SIG-M5 (cell line): ENCODE measurements around the gene UPK3BL1.
"Not testable (repeated sequence)": the region's sequence is repeated elsewhere in the genome, so short reads cannot be mapped to it uniquely, and the experiment has no call there.

Source experiments
- DNase-seq: peaks from one replicate; lab custom pipeline; 2025; lab: John Stamatoyannopoulos, UW

Gene UPK3BL1

GRCh38 chr7:102627271-102627904, 15.2 kb downstream of the UPK3BL1 start:
- DNase-seq = not testable (repeated sequence)

GRCh38 chr7:102618122-102618521, 24.5 kb downstream of the UPK3BL1 start:
- DNase-seq = not testable (repeated sequence)

- DNase-seq = not testable (repeated sequence)
Observed at GRCh38 chr7:102616507-102617125, 26.0 kb downstream of the UPK3BL1 start, which contains the start of gene RASA4. Gene RASA4 (minus strand): TSS chr7:102616756. CDS start chr7:102616689, 67 bp downstream.

- not testable (repeated sequence) for DNase-seq
Observed at GRCh38 chr7:102615930-102616329, 26.7 kb downstream of the UPK3BL1 start.

GRCh38 chr7:102614873-102615272, 27.7 kb downstream of the UPK3BL1 start:
- not testable (repeated sequence) for DNase-seq

- DNase-seq = not testable (repeated sequence)
Observed at GRCh38 chr7:102614346-102614697, 28.3 kb downstream of the UPK3BL1 start.

- not testable (repeated sequence) for DNase-seq
Observed at GRCh38 chr7:102613575-102614345, 28.8 kb downstream of the UPK3BL1 start.

- DNase-seq = not testable (repeated sequence)
Observed at GRCh38 chr7:102611675-102612325, 30.8 kb downstream of the UPK3BL1 start.

- DNase-seq = not testable (repeated sequence)
Observed at GRCh38 chr7:102611013-102611674, 31.4 kb downstream of the UPK3BL1 start.

GRCh38 chr7:102610441-102610840, 32.1 kb downstream of the UPK3BL1 start:
- DNase-seq = not testable (repeated sequence)

GRCh38 chr7:102609734-102610133, 32.9 kb downstream of the UPK3BL1 start:
- DNase-seq = not testable (repeated sequence)

- DNase-seq = not testable (repeated sequence)
Observed at GRCh38 chr7:102606848-102607247, 35.7 kb downstream of the UPK3BL1 start.

- DNase-seq = not testable (repeated sequence)
Observed at GRCh38 chr7:102604431-102605145, 38.0 kb downstream of the UPK3BL1 start.

- not testable (repeated sequence) for DNase-seq
Observed at GRCh38 chr7:102602317-102602716, 40.3 kb downstream of the UPK3BL1 start.

- DNase-seq = not testable (repeated sequence)
Observed at GRCh38 chr7:102599699-102600098, 42.9 kb downstream of the UPK3BL1 start.

GRCh38 chr7:102596036-102596435, 46.6 kb downstream of the UPK3BL1 start:
- not testable (repeated sequence) for DNase-seq

- DNase-seq = not testable (repeated sequence)
Observed at GRCh38 chr7:102593637-102594334, 48.8 kb downstream of the UPK3BL1 start.

- DNase-seq = not testable (repeated sequence)
Observed at GRCh38 chr7:102592477-102593019, 50.0 kb downstream of the UPK3BL1 start.

- DNase-seq = not testable (repeated sequence)
Observed at GRCh38 chr7:102589857-102590256, 52.7 kb downstream of the UPK3BL1 start.
